SIG-M5 (cell line): ENCODE results near the gene FAM177B.

Experiments
- DNase-seq: peaks from one replicate; lab custom pipeline; 2025; lab: John Stamatoyannopoulos, UW

Gene FAM177B

GRCh38 chr1:222786121-222786520, 49.1 kb downstream of the FAM177B start:
- DNase-seq: no peak

- no peak for DNase-seq
Measured at GRCh38 chr1:222787729-222788128, 50.7 kb downstream of the FAM177B start.

DNA sequence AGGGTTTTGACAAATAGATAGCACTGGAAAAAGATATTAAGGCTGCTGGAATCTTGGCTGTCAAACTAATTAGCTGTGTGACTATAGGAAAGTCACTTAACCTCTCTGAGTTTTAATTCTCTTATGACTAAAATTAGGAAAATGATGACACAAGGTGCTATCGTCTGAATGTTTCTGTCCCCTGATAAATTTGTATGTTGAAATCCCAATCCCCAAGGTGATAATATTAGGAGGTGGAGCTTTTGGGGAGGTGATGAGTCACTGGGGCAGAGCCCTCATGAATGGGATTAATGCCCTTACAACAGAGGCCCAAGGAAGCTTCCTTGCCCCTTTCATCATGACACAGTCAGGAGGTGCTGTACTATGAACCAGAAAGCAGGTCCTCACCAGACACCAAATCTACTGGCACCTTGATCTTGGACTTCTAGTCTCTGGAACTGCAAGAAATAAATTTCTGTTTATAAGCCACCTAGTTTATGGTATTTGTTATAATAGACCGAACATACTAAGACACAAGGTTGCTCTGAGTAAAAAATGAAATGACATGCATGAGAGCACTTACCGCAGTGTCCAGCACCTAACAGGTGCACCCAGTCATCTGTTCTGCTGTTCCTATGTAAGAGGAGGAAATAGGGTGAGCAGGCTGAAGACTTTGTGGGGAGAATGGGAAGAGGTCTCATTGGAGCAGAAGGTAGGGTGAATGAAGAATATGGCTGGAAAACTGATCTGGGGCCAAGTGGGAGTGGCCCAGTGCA, 51.6 kb downstream of the FAM177B start:
- DNase-seq: no peak

DNA sequence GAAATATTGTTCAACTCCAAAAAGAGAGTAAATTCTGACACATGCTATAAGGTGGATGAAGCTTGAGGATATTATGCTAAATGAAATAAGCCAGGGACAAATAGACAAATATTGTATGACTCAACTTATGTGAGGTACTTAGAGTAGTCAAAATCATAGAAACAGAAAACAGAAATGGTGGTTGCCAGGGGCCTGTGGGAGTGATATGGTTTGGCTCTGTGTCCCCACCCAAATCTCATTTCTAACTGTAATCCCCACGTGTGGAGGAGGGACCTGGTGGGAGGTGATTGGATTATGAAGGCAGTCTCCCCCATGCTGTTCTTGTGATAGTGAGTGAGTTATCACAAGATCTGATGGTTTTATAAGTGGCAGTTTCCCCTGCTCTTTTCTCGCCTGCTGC, 53.1 kb downstream of the FAM177B start:
- no peak for DNase-seq

GRCh38 chr1:222790520-222790919, 53.5 kb downstream of the FAM177B start:
- no peak for DNase-seq

DNA sequence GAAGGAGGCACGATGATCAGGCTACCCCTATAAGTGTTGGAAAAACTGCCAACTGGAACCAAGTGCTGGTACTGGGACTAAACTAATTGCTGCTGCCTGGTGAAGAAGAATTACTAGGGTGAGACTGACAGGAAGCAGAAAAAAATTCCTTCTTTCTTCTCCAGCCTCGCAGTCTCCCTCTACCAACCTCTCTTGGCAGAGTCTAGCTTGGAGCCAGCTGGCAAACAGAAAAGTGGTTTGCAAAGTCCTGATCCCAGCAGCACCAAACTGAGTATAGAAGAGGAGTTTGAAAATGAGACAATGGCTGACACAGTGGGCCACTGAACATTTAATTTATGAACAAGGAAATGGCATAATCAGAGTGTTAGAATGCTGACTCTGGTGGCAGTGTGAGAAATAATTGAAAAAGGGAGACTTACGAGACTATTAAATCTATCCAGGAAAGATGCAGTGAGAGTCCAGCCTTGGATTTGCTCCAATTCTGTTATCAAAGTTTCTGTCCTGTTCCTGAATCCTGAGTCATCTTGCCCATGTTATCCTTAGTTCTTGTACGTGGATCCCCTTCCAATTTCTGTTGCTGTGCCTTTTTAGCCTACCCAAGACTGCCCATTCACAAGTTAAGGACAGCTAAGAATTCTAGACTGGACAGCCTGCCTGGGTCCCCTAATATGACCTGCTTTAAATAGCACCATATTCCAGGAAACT, 54.2 kb downstream of the FAM177B start:
- no peak for DNase-seq

- DNase-seq: no peak
Measured at GRCh38 chr1:222792744-222793143, 55.7 kb downstream of the FAM177B start.

- DNase-seq: no peak
Measured at GRCh38 chr1:222794656-222795474, 57.9 kb downstream of the FAM177B start.

- no peak for DNase-seq
Measured at GRCh38 chr1:222798116-222798515, 61.1 kb downstream of the FAM177B start.

DNA sequence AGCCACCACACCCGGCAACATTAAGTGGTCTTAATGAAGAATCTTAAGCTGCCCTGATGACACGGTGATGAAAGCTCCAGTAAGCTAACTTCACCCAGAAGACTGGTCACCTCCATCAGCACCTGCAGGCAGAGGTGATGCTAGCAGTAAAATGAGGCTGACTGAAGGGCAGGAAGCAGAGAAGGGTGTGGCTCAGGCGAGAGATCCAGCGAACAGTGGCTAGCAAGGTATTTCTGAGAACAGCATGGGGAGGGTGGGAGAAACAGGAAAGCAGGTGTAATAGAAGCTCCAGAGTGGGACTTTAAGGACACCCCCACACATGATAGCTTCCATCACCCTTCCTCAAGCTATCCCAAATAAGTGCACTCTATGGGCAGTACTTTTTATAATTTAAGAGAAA, 62.0 kb downstream of the FAM177B start:
- DNase-seq: no peak
